Measurements from ENCODE around the gene NDUFS5. TPM values are rescaled to one million over a fixed set of nuclear protein-coding genes. Genes with fewer than 3 reads are reported as not detected.

NDUFS5 gene
- total RNA-seq, 1 donor from 2014 or later, result 360 TPM

DNA sequence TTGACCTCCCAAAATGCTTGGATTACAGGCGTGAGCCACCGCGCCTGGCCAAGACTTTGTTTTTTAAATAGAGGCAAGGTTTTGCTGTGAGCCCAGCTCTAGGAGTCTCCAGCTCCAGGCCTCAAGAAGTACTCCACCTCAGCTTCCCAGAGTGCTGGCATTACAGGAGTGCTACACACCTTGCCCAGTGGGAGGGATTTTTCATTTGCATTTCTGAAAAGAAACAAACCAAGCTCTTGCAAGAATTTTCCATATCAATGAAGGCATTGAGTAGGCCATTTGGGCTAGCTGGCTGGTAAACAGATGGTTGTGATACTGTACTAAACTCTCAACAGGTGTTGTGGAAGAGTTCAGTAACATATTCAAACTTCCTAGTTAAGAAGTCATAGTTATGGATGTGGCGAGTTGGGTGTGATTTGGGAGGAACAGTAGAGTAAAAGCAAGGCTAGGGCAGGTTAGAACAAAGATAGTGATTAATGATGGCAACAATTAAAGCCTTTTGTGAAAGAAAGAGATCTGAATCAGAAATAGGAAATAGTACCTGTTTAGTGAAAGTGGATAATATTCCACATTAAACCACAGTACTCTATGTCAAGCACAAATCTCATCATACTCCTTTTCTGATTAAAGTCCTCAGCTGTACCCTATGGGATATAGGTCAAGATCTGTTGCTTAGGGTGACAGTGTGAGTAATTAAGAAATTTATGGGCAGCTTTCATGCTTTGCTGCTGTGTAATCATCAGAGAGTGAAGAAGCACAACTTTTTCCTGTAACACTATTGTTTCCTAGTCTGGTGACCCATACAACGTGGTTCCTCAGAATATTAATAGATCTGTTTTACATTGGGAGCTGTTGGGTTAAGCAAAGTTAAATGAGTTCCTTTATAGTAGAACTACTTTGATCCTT, 24.4 kb upstream of the NDUFS5 start:
- Histone ChIP-seq H3K4me1 (ENCODE audit: insufficient read depth, low read length) (peaks cover 14% of the 10 kb centered on the region), H3K79me2 (ENCODE audit: insufficient read depth, low read length) (peaks cover 62% of the 10 kb centered on the region), H3K36me3 (ENCODE audit: insufficient read depth, low read length) (peaks cover 77% of the 10 kb centered on the region), H3K4me3 (ENCODE audit: insufficient read depth, low read depth, low read length) (no peak overlapping the region), H4K20me1 (ENCODE audit: insufficient read depth, low read length) (peaks cover 85% of the 10 kb centered on the region), H3K27me3 (ENCODE audit: insufficient read depth, low read length) (no peaks in the 10 kb centered on the region), H3K9ac (ENCODE audit: low read length) (no peak overlapping the region), H3K9me3 (ENCODE audit: insufficient read depth, low read depth, low read length) (no peaks in the 10 kb centered on the region), H3K27ac (ENCODE audit: low read depth, low read length) (no peak overlapping the region), H3K4me2 (ENCODE audit: low read length) (no peak overlapping the region), H2AFZ (ENCODE audit: low read depth, low read length) (no peak overlapping the region)
- Mint-ChIP-seq H3K27me3 (ENCODE audit: low read depth, unreplicated experiment) (no peaks in the 10 kb centered on the region), H3K9me3 (ENCODE audit: unreplicated experiment) (no peaks in the 10 kb centered on the region), H3K36me3 (ENCODE audit: low read depth, unreplicated experiment) (peaks cover 21% of the 10 kb centered on the region), H3K4me1 (ENCODE audit: low read depth, unreplicated experiment) (peaks cover 39% of the 10 kb centered on the region), H3K27ac (ENCODE audit: unreplicated experiment) (peak overlapping the region; percentile 3), H3K4me3 (ENCODE audit: unreplicated experiment) (no peak overlapping the region)
- TF ChIP-seq EZH2 (IDR thresholded peaks at IDR 0.05; ENCODE audit: insufficient read depth, low read length), result no peak
- DNase-seq (ENCODE audit: low read depth) (no peak), FAIRE-seq (no peak)

- Mint-ChIP-seq H3K4me1 (ENCODE audit: low read depth, unreplicated experiment) (peaks cover 27% of the 10 kb centered on the region), H3K36me3 (ENCODE audit: low read depth, unreplicated experiment) (peaks cover 23% of the 10 kb centered on the region)
- peak overlapping the region; percentile 13 for H3K27ac ChIP-seq (ENCODE audit: low read depth, low read length)
Measured at GRCh38 chr1:39003281-39003680, 22.9 kb upstream of the NDUFS5 start.

GRCh38 chr1:39003794-39004193, 22.4 kb upstream of the NDUFS5 start:
- Mint-ChIP-seq H3K27ac (ENCODE audit: unreplicated experiment) (peak overlapping the region; percentile 59), H3K27me3 (ENCODE audit: low read depth, unreplicated experiment) (no peaks in the 10 kb centered on the region), H3K36me3 (ENCODE audit: low read depth, unreplicated experiment) (peaks cover 26% of the 10 kb centered on the region), H3K4me3 (ENCODE audit: unreplicated experiment) (no peak overlapping the region), H3K9me3 (ENCODE audit: unreplicated experiment) (no peaks in the 10 kb centered on the region), H3K4me1 (ENCODE audit: low read depth, unreplicated experiment) (peaks cover 27% of the 10 kb centered on the region)
- Histone ChIP-seq H3K4me3 (ENCODE audit: insufficient read depth, low read depth, low read length) (no peak overlapping the region), H3K36me3 (ENCODE audit: insufficient read depth, low read length) (peaks cover 74% of the 10 kb centered on the region), H4K20me1 (ENCODE audit: insufficient read depth, low read length) (peaks cover 65% of the 10 kb centered on the region), H3K9ac (ENCODE audit: low read length) (peak overlapping the region; percentile 23), H3K79me2 (ENCODE audit: insufficient read depth, low read length) (peaks cover 42% of the 10 kb centered on the region), H3K4me2 (ENCODE audit: low read length) (no peak overlapping the region), H3K27me3 (ENCODE audit: insufficient read depth, low read length) (no peaks in the 10 kb centered on the region), H3K27ac (ENCODE audit: low read depth, low read length) (peak overlapping the region; percentile 35), H3K9me3 (ENCODE audit: insufficient read depth, low read depth, low read length) (no peaks in the 10 kb centered on the region), H2AFZ (ENCODE audit: low read depth, low read length) (no peak overlapping the region), H3K4me1 (ENCODE audit: insufficient read depth, low read length) (peaks cover 4% of the 10 kb centered on the region)
- no peak for FAIRE-seq
- DNase-seq (ENCODE audit: low read depth), result peak; percentile 36
- no peak for TF ChIP-seq EZH2 (IDR thresholded peaks at IDR 0.05; ENCODE audit: insufficient read depth, low read length)
- no peak for TF ChIP-seq CTCF (IDR thresholded peaks at IDR 0.05; ENCODE audit: insufficient read depth, low read depth, low read length)

More at GRCh38 chr1:39003281-39003680, 22.9 kb upstream of the NDUFS5 start:
- FAIRE-seq (peak; percentile 20), DNase-seq (ENCODE audit: low read depth) (no peak)
- H3K4me3 ChIP-seq (ENCODE audit: insufficient read depth, low read depth, low read length), result no peak overlapping the region
- peaks cover 70% of the 10 kb centered on the region for H4K20me1 ChIP-seq (ENCODE audit: insufficient read depth, low read length)
- no peaks in the 10 kb centered on the region for H3K27me3 ChIP-seq (ENCODE audit: insufficient read depth, low read length)
- no peaks in the 10 kb centered on the region for H3K9me3 ChIP-seq (ENCODE audit: insufficient read depth, low read depth, low read length)
- Mint-ChIP-seq H3K4me3 (ENCODE audit: unreplicated experiment) (no peak overlapping the region), H3K9me3 (ENCODE audit: unreplicated experiment) (no peaks in the 10 kb centered on the region), H3K27me3 (ENCODE audit: low read depth, unreplicated experiment) (no peaks in the 10 kb centered on the region), H3K27ac (ENCODE audit: unreplicated experiment) (no peak overlapping the region)
- no peak for TF ChIP-seq CTCF (IDR thresholded peaks at IDR 0.05; ENCODE audit: insufficient read depth, low read depth, low read length)
- TF ChIP-seq EZH2 (IDR thresholded peaks at IDR 0.05; ENCODE audit: insufficient read depth, low read length), result no peak
- no peak overlapping the region for H3K4me2 ChIP-seq (ENCODE audit: low read length)
- H2AFZ ChIP-seq (ENCODE audit: low read depth, low read length), result no peak overlapping the region
- peaks cover 47% of the 10 kb centered on the region for H3K79me2 ChIP-seq (ENCODE audit: insufficient read depth, low read length)
- H3K36me3 ChIP-seq (ENCODE audit: insufficient read depth, low read length), result peaks cover 77% of the 10 kb centered on the region
- peak overlapping the region; percentile 23 for H3K9ac ChIP-seq (ENCODE audit: low read length)
- H3K4me1 ChIP-seq (ENCODE audit: insufficient read depth, low read length), result peaks cover 4% of the 10 kb centered on the region
